Neural progenitor cell (in vitro differentiated cells): Measurements from ENCODE around the gene OTOGL.

Experiments used
- EZH2phosphoT487 ChIP-seq: fragments of 200-600 bp; sonication (generic); IDR thresholded peaks from 2 replicates; pipeline ENCODE4 v1.6.1; 2017; ENCODE audit warnings: antibody characterized with exemption
- TF ChIP-seq, protein P1 (sequence below): fragments of 200-600 bp; sonication (generic); IDR thresholded peaks from 2 replicates; pipeline ENCODE4 v1.5.1; 2017; ENCODE audit warnings: antibody characterized with exemption, mild to moderate bottlenecking

- TF ChIP-seq, protein P1, sequence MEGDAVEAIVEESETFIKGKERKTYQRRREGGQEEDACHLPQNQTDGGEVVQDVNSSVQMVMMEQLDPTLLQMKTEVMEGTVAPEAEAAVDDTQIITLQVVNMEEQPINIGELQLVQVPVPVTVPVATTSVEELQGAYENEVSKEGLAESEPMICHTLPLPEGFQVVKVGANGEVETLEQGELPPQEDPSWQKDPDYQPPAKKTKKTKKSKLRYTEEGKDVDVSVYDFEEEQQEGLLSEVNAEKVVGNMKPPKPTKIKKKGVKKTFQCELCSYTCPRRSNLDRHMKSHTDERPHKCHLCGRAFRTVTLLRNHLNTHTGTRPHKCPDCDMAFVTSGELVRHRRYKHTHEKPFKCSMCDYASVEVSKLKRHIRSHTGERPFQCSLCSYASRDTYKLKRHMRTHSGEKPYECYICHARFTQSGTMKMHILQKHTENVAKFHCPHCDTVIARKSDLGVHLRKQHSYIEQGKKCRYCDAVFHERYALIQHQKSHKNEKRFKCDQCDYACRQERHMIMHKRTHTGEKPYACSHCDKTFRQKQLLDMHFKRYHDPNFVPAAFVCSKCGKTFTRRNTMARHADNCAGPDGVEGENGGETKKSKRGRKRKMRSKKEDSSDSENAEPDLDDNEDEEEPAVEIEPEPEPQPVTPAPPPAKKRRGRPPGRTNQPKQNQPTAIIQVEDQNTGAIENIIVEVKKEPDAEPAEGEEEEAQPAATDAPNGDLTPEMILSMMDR, result no peak
- no peak for TF ChIP-seq EZH2phosphoT487
Observed at GRCh38 chr12:80178846-80179245, 79.5 kb downstream of the OTOGL start.
